Central memory CD8-positive, alpha-beta T cell (primary cell): Measurements from ENCODE around the gene TOM1L1.
"Not testable (repeated sequence)": the region's sequence is repeated elsewhere in the genome, so short reads cannot be mapped to it uniquely, and the experiment has no call there.

ENCODE experiments used
- ATAC-seq: fragments of 150-1000 bp; cut with Tn5 transposase; replicated peaks from 2 replicates; pipeline ENCODE4 v1.10.0; 2022; ENCODE audit warnings: mild to moderate bottlenecking, moderate FRiP score, moderate number of reproducible peaks; ENCODE audit not compliant: poor library complexity, severe bottlenecking; ENCODE audit errors: extremely low read depth
- DNase-seq, 2 donors: peaks; one replicate each; pipeline ENCODE4 v3.0.0; 2021; ENCODE audit warnings: low spot score in 2 of 2
- H3K27ac Mint-ChIP-seq: one replicate; pipeline ENCODE4 v1.8.0; 2022; ENCODE audit warnings: low read depth, mild to moderate bottlenecking, moderate library complexity, mixed read lengths
- H3K27me3 Mint-ChIP-seq: one replicate; pipeline ENCODE4 v1.8.0; 2022; ENCODE audit warnings: mixed read lengths
- H3K36me3 Mint-ChIP-seq: one replicate; pipeline ENCODE4 v1.8.0; 2022; ENCODE audit warnings: mild to moderate bottlenecking, moderate library complexity, mixed read lengths; ENCODE audit not compliant: insufficient read depth
- H3K4me1 Mint-ChIP-seq: one replicate; pipeline ENCODE4 v1.8.0; 2022; ENCODE audit warnings: mixed read lengths
- H3K4me3 Mint-ChIP-seq: one replicate; pipeline ENCODE4 v1.8.0; 2022; ENCODE audit warnings: mild to moderate bottlenecking, moderate library complexity, mixed read lengths
- H3K9me3 Mint-ChIP-seq: one replicate; pipeline ENCODE4 v1.8.0; 2022; ENCODE audit warnings: mixed read lengths

Gene TOM1L1

DNA sequence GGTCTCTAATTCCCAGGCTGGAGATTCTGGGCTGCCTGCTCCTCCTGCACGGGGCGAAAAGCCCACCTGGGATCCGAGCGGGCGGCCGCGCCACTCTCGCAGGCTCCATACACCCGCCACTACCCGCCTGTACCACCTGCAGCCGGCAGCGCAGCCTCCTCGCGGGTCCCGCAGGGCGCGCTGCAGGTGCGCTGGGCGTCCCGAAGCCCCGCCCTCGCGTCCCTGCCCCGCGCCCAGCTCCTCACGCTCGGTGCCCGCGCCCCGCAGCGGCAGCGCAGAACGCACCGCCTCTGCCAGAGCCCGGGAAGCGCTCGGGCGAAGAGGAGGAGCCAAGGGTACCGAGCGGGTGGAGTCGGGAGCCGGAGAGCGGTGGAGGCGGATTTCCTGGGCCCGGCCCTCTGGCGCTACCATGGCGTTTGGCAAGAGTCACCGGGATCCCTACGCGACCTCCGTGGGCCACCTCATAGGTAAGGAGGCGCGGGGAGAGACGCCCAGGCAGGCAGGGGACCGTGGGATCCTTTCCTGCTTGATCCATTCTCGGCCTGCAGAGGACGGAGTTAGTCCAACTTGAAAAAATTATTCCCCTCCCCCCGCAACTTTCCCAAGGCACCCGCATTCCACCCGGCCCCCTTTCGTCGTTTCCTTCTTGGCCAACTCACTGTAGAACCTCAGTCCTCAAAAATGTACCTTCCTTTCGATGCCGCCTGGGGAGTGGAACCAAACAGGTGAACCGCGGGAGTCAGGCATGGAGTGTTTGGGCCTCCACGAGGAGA, at the start of gene TOM1L1:
Gene TOM1L1, plus strand, starts transcription at position 396 of the 773 bp plus-strand sequence. Its CDS starts 14 bp downstream, at position 410.
- no peak within 1 kb of the TSS for H3K27ac Mint-ChIP-seq
- H3K36me3 Mint-ChIP-seq = no peaks in the 10 kb centered on the region
- H3K27me3 Mint-ChIP-seq = peaks cover 46% of the 10 kb centered on the region
- DNase-seq = no peak
- no peak within 1 kb of the TSS for H3K4me3 Mint-ChIP-seq
- H3K4me1 Mint-ChIP-seq = no peaks in the 10 kb centered on the region
- no peak for ATAC-seq
- H3K9me3 Mint-ChIP-seq = no peaks in the 10 kb centered on the region

GRCh38 chr17:54859187-54859586, 41.5 kb upstream of the TOM1L1 start:
- H3K4me1 Mint-ChIP-seq = no peaks in the 10 kb centered on the region
- no peaks in the 10 kb centered on the region for H3K36me3 Mint-ChIP-seq
- DNase-seq (no peak), ATAC-seq (no peak)
- no peak overlapping the region for H3K4me3 Mint-ChIP-seq
- no peaks in the 10 kb centered on the region for H3K27me3 Mint-ChIP-seq
- H3K9me3 Mint-ChIP-seq = no peaks in the 10 kb centered on the region
- no peak overlapping the region for H3K27ac Mint-ChIP-seq

GRCh38 chr17:54860617-54861470, 39.8 kb upstream of the TOM1L1 start:
- no peak for ATAC-seq
- Mint-ChIP-seq H3K4me1 (no peaks in the 10 kb centered on the region), H3K27ac (no peak overlapping the region), H3K9me3 (peaks cover 4% of the 10 kb centered on the region), H3K27me3 (peaks cover 10% of the 10 kb centered on the region), H3K4me3 (no peak overlapping the region), H3K36me3 (no peaks in the 10 kb centered on the region)
- no peak for DNase-seq

DNA sequence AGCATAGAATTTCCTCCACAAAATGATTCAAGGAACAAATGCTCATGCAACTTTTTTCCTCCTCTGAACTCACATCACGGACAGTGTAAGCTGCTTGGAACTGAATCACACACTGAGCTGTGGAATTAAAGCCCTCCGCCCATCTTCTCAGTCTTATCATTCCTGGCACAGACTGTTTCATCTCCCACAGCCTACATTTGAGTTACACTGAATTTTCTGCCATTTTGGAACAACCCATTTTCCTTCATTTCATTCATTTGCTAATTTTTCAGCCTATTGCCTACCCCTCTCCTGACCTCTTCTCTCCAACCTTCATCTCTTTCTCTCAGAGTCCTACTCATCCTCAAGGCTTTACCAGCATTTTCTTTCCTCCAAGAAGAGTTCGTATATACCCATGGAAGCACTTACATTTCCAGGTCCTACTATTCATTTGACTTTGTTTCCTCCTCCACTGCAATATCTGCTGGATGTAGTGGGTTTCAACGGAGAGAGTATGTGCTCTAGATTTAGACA, 39.1 kb upstream of the TOM1L1 start:
- H3K27ac Mint-ChIP-seq = no peak overlapping the region
- DNase-seq (no peak), ATAC-seq (no peak)
- H3K9me3 Mint-ChIP-seq = peaks cover 4% of the 10 kb centered on the region
- no peaks in the 10 kb centered on the region for H3K36me3 Mint-ChIP-seq
- H3K4me3 Mint-ChIP-seq = no peak overlapping the region
- H3K27me3 Mint-ChIP-seq = peaks cover 10% of the 10 kb centered on the region
- no peaks in the 10 kb centered on the region for H3K4me1 Mint-ChIP-seq

GRCh38 chr17:54863176-54863575, 37.5 kb upstream of the TOM1L1 start:
- no peak for DNase-seq
- Mint-ChIP-seq H3K27me3 (peaks cover 10% of the 10 kb centered on the region), H3K4me3 (no peak overlapping the region), H3K36me3 (no peaks in the 10 kb centered on the region), H3K9me3 (peaks cover 4% of the 10 kb centered on the region), H3K4me1 (no peaks in the 10 kb centered on the region), H3K27ac (no peak overlapping the region)
- ATAC-seq = no peak

DNA sequence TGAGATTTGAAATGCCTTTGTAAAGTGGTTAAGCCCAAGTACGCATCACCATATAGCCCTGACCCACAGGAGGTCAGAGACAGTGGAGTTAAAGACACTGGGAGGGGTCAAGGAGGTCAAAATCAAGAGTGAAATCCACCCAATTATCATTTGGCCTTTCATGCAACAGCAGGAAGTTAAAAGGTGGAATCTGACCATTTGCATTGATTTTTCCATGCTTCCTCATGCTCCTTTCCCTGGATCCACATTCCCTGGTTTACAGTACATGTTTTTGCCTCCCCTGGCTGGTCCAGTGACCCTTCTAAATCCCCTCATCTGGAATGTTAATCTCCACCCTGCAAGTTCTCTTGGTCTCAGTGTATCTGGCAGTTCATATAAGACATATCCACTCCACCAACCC, 36.6 kb upstream of the TOM1L1 start:
- H3K4me1 Mint-ChIP-seq = no peaks in the 10 kb centered on the region
- no peak overlapping the region for H3K4me3 Mint-ChIP-seq
- ATAC-seq (no peak), DNase-seq (no peak)
- no peaks in the 10 kb centered on the region for H3K36me3 Mint-ChIP-seq
- H3K27ac Mint-ChIP-seq = no peak overlapping the region
- H3K27me3 Mint-ChIP-seq = peaks cover 10% of the 10 kb centered on the region
- H3K9me3 Mint-ChIP-seq = peaks cover 4% of the 10 kb centered on the region

DNA sequence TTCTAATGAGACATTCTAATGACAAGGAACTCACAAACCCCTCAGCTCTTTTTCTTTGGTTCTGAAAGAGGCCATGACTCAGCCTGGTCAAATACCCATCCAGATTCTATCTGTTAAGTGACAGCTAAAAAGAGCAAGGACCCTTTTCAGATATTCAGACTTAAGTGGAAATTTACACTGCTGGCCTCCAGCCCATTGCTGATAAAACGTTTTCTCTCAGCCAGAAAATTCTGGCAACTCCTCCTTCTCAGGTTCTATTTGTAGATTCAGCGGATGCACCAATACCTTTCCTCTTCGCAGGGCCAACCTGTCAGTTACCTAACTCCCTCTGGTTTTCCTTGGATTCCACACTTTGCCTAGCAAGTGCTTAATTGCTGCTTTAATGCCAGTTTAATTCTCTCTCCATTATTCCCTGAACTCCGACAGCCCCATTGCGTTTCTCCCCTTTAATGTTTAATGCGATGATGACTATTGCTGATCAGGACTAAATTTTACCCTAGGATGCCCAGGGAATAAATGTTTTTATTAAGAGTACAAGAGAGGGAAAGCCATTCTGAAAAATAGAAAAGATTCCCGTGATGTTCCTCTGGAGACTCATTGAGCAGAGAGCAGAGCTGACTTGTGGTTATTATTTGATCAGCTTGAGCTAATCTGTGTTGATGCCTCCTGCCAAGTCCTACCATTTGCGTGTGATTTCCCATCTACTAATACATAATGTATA, 35.9 kb upstream of the TOM1L1 start:
- ATAC-seq (no peak), DNase-seq (no peak)
- Mint-ChIP-seq H3K36me3 (no peaks in the 10 kb centered on the region), H3K4me1 (no peaks in the 10 kb centered on the region), H3K27ac (no peak overlapping the region), H3K9me3 (peaks cover 4% of the 10 kb centered on the region), H3K4me3 (no peak overlapping the region), H3K27me3 (peaks cover 10% of the 10 kb centered on the region)

GRCh38 chr17:54867634-54868033, 33.0 kb upstream of the TOM1L1 start:
- Mint-ChIP-seq H3K36me3 (no peaks in the 10 kb centered on the region), H3K27ac (no peak overlapping the region), H3K4me1 (no peaks in the 10 kb centered on the region), H3K9me3 (peaks cover 4% of the 10 kb centered on the region), H3K27me3 (peaks cover 10% of the 10 kb centered on the region), H3K4me3 (no peak overlapping the region)
- DNase-seq = no peak
- ATAC-seq = no peak

DNA sequence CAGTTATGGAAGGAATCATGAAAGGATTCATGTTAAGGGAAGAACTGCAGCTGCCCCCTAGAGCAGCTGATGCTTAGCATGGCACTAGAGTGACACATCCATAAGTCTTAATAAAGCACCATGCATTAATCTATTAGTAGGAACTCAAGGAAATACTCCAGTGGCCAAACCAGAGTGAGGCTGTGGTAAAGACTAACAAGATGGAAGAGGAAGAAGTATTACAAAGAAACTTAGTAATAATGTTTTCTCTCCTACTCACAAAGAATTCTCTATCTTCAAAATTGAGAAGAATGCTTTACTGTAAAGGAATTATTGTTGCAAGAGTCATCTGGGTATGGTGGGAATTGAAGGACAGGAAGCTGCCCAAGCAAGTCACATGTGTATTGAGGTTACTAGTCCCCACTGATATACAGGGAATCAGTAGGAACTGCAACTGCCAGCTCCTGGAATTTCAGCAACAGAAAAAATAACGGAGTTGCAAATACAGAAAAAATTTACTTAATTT, 29.9 kb upstream of the TOM1L1 start:
- ATAC-seq (no peak), DNase-seq (no peak)
- no peaks in the 10 kb centered on the region for H3K9me3 Mint-ChIP-seq
- no peaks in the 10 kb centered on the region for H3K36me3 Mint-ChIP-seq
- no peaks in the 10 kb centered on the region for H3K4me1 Mint-ChIP-seq
- no peak overlapping the region for H3K27ac Mint-ChIP-seq
- no peak overlapping the region for H3K4me3 Mint-ChIP-seq
- no peaks in the 10 kb centered on the region for H3K27me3 Mint-ChIP-seq

GRCh38 chr17:54875906-54876305, 24.7 kb upstream of the TOM1L1 start:
- not testable (repeated sequence) for DNase-seq, H3K4me3 Mint-ChIP-seq, H3K36me3 Mint-ChIP-seq, H3K27ac Mint-ChIP-seq, H3K4me1 Mint-ChIP-seq, ATAC-seq, H3K9me3 Mint-ChIP-seq
- H3K27me3 Mint-ChIP-seq = peaks cover 26% of the 10 kb centered on the region

GRCh38 chr17:54876656-54877195, 23.9 kb upstream of the TOM1L1 start:
- H3K4me1 Mint-ChIP-seq = no peaks in the 10 kb centered on the region
- H3K27me3 Mint-ChIP-seq = peaks cover 26% of the 10 kb centered on the region
- ATAC-seq = no peak
- H3K27ac Mint-ChIP-seq = no peak overlapping the region
- no peak for DNase-seq
- H3K4me3 Mint-ChIP-seq = no peak overlapping the region
- H3K36me3 Mint-ChIP-seq = no peaks in the 10 kb centered on the region
- peaks cover 4% of the 10 kb centered on the region for H3K9me3 Mint-ChIP-seq
